Body of pancreas (tissue), 4 donors: ENCODE data around the gene GNAO1.

Experiments
- CTCF ChIP-seq, 7 experiments: fragments of 450-650 bp in 4 of 7; fragments of 200-600 bp in 3 of 7; sonication (generic) in 3 of 7; IDR thresholded peaks; one replicate each; pipeline ENCODE4 v1.5.1; 2016 to 2019; ENCODE audit warnings: antibody characterized with exemption in 7 of 7
- POLR2A ChIP-seq, 3 donors: fragments of 450-650 bp; IDR thresholded peaks; one replicate each; pipeline ENCODE4 v1.6.1; 2016; ENCODE audit warnings: antibody characterized with exemption in 3 of 3, mild to moderate bottlenecking in 2 of 3

GRCh38 chr16:56349086-56349415 is 157.8 kb downstream of the GNAO1 start:
- TF ChIP-seq CTCF (IDR thresholded peaks at IDR 0.05) (no peak), POLR2A (IDR thresholded peaks at IDR 0.05) (no peak)
